ENCODE data around the gene SCN5A.

The SCN5A gene

DNA sequence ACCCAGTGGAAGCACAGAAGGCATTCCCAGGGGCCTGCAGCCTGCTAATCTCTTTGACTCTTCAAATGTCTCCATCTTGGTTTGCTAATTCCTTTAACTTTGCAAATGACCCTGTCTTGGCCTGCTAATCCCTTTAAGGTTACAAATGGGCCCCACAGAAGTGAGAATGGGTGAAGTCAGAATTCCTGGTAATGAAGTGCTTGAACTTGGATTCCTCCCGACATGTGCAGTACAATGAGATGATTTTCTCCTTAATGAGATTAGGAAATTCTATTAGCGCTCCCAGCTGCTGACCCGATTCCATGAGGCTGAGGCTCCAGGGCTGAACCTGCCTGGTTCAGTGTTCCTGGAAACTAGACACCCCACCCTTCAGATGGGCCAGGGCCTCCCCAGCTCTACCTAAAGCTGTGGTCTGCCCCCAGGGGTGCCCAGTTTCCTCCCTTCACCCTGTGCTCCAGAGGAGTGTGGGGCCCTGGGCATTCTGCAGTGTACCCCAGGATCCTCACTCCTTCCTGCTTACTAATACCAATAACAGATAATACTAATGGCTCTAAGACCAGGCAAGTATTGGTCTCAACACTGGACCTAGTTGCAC lies 47.4 kb downstream of the SCN5A start:
- H3K36me3 ChIP-seq = no peaks in the 10 kb centered on the region
- no peak overlapping the region for H3K4me3 ChIP-seq (ENCODE audit: low read depth, low read length)
- peak; percentile 42 for DNase-seq
- no peaks in the 10 kb centered on the region for H3K9me3 ChIP-seq
- no peaks in the 10 kb centered on the region for H3K27me3 ChIP-seq
- H3K4me1 ChIP-seq = peaks cover 12% of the 10 kb centered on the region
- TF ChIP-seq, protein P1, sequence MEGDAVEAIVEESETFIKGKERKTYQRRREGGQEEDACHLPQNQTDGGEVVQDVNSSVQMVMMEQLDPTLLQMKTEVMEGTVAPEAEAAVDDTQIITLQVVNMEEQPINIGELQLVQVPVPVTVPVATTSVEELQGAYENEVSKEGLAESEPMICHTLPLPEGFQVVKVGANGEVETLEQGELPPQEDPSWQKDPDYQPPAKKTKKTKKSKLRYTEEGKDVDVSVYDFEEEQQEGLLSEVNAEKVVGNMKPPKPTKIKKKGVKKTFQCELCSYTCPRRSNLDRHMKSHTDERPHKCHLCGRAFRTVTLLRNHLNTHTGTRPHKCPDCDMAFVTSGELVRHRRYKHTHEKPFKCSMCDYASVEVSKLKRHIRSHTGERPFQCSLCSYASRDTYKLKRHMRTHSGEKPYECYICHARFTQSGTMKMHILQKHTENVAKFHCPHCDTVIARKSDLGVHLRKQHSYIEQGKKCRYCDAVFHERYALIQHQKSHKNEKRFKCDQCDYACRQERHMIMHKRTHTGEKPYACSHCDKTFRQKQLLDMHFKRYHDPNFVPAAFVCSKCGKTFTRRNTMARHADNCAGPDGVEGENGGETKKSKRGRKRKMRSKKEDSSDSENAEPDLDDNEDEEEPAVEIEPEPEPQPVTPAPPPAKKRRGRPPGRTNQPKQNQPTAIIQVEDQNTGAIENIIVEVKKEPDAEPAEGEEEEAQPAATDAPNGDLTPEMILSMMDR (IDR thresholded peaks at IDR 0.05; ENCODE audit: low read depth, low read length) = no peak

DNA sequence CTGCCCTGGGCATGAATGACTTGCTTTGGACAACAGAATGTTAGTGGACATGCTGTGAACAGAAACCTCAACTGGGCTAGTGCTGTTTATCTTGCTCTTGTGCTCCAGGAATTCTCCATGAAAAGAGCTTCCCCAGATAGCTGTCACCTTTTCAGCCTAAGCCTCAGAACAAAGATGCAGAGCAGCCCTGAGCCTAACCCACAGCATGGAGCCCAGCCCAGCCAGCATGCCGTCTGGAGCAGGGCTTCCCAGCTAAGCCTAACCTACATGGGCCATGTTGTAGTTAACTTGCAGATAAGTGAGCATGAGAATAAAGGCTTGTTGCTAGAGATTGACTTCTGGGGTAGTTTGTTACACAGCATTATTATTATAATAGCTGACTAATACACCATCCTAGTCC lies 48.9 kb downstream of the SCN5A start:
- DNase-seq = no peak
- H3K36me3 ChIP-seq = no peaks in the 10 kb centered on the region
- H3K4me3 ChIP-seq (ENCODE audit: low read depth, low read length) = no peak overlapping the region
- H3K27me3 ChIP-seq = no peaks in the 10 kb centered on the region
- no peaks in the 10 kb centered on the region for H3K9me3 ChIP-seq
- peaks cover 12% of the 10 kb centered on the region for H3K4me1 ChIP-seq
- TF ChIP-seq, protein P1 (IDR thresholded peaks at IDR 0.05; ENCODE audit: low read depth, low read length) = no peak

DNA sequence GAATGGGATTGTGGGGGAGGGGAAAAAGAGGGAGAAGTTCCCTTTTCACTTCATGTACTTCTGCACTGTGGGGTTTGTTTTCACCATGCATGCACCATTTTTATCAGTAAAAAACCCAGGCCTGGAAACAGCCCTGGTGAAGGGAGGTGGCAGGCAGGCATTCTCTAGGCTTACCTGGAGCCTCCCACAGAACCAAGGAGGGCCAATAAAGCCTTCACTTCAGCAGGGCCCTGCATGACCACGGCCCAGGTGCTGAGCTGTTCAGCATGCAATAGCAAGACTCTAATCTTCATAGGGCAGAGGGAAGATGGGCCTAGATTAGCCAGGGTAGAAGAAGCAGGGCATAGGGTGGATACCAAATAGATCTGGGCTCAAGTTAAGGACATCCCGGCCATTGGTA lies 49.6 kb downstream of the SCN5A start:
- TF ChIP-seq, protein P1 (IDR thresholded peaks at IDR 0.05; ENCODE audit: low read depth, low read length) = no peak
- Histone ChIP-seq H3K36me3 (no peaks in the 10 kb centered on the region), H3K9me3 (no peaks in the 10 kb centered on the region), H3K4me3 (ENCODE audit: low read depth, low read length) (no peak overlapping the region), H3K27me3 (no peaks in the 10 kb centered on the region), H3K4me1 (peaks cover 12% of the 10 kb centered on the region)
- no peak for DNase-seq

DNA sequence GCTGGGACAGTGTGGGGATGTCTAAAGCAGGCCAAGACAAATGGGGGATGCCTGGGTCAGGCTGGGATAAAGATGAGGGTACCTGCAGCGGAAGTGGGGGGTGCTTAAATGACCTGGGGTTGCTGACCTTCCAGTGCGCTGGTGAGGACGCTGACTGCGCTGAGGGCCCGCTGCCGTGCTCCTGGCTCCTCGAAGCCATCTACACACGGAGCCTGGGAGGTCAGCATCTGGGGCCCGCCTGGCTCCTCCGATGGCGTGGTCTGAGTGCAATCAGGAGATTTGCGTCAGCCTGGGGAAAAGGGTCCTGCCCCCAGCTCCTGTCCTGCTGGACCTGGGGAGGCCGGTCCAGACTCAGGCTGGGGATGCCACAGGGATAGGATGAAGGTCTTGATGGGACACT lies 50.7 kb downstream of the SCN5A start:
- Histone ChIP-seq H3K36me3 (no peaks in the 10 kb centered on the region), H3K4me1 (peaks cover 12% of the 10 kb centered on the region), H3K4me3 (ENCODE audit: low read depth, low read length) (no peak overlapping the region), H3K9me3 (no peaks in the 10 kb centered on the region), H3K27me3 (no peaks in the 10 kb centered on the region)
- TF ChIP-seq, protein P1 (IDR thresholded peaks at IDR 0.05; ENCODE audit: low read depth, low read length) = no peak
- DNase-seq = no peak

DNA sequence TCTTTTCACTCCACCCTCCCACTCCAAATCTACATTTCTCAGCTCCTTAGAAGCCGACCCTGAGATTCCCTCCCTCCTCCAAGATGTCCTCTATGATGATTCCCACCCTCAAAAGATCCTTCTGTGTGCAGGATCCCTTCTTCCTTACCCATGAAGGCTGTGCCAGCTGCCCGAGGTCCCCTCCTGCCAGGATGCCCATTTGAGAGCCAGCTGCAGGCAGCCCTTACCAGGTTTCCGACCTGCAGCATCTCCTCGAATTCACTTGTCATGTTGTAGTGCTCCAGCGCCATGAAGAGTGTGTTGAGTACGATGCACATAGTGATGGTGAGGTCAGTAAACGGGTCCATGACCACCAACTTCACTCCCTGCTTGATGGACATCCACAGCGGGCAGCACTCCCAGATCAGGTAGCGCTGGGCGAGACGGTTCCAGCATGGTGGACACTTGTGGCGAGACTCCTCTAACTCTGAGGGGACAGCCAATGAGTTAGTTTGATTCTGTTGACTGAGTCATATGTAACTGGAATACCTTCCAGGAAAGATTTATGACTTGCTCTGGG lies 51.9 kb downstream of the SCN5A start:
- Histone ChIP-seq H3K27me3 (no peaks in the 10 kb centered on the region), H3K4me1 (peaks cover 12% of the 10 kb centered on the region), H3K4me3 (ENCODE audit: low read depth, low read length) (no peak overlapping the region), H3K36me3 (no peaks in the 10 kb centered on the region), H3K9me3 (no peaks in the 10 kb centered on the region)
- DNase-seq = no peak
- TF ChIP-seq, protein P1 (IDR thresholded peaks at IDR 0.05; ENCODE audit: low read depth, low read length) = no peak

DNA sequence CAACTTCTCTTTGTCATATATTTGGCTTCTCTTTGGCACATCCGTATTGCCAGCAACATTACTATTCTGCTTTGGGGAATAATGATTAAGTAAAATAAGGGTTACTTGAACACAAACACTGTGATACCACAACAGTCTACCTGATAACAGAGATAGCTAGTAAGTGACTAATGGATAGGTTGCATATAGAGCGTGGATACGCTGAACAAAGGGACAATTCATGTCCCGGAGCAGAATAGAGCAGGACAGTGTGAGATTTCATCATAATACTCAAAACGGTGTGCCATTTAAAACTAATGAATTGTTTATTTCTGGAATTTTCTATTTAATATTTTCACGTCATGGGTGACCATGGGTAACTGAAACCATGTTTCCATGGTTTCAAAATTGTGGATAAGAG lies 54.1 kb downstream of the SCN5A start:
- TF ChIP-seq, protein P1 (IDR thresholded peaks at IDR 0.05; ENCODE audit: low read depth, low read length) = no peak
- H3K27me3 ChIP-seq = no peaks in the 10 kb centered on the region
- no peak for DNase-seq
- no peaks in the 10 kb centered on the region for H3K9me3 ChIP-seq
- no peaks in the 10 kb centered on the region for H3K36me3 ChIP-seq
- H3K4me1 ChIP-seq = no peaks in the 10 kb centered on the region
- H3K4me3 ChIP-seq (ENCODE audit: low read depth, low read length) = no peak overlapping the region
